ENCODE results near the gene IFI16. TPM values are rescaled to one million over a fixed set of nuclear protein-coding genes. Genes with fewer than 3 reads are reported as not detected.

The IFI16 gene
- total RNA-seq, 1 donor = 202 TPM

- TF ChIP-seq CTCF (IDR thresholded peaks at IDR 0.05; ENCODE audit: insufficient read depth, low read length) = no peak
- no peak overlapping the region for H3K4me3 ChIP-seq (ENCODE audit: low read depth, low read length)
- no peak for DNase-seq (ENCODE audit: low read depth)
Observed at GRCh38 chr1:159055181-159055641, 45.5 kb downstream of the IFI16 start.

GRCh38 chr1:159056069-159056698, 46.5 kb downstream of the IFI16 start:
- no peak for TF ChIP-seq CTCF (IDR thresholded peaks at IDR 0.05; ENCODE audit: insufficient read depth, low read length)
- no peak overlapping the region for H3K4me3 ChIP-seq (ENCODE audit: low read depth, low read length)
- no peak for DNase-seq (ENCODE audit: low read depth)

GRCh38 chr1:159058751-159059150, 49.0 kb downstream of the IFI16 start:
- DNase-seq (ENCODE audit: low read depth) = no peak
- no peak overlapping the region for H3K4me3 ChIP-seq (ENCODE audit: low read depth, low read length)
- TF ChIP-seq CTCF (IDR thresholded peaks at IDR 0.05; ENCODE audit: insufficient read depth, low read length) = no peak

- no peak overlapping the region for H3K4me3 ChIP-seq (ENCODE audit: low read depth, low read length)
- no peak for DNase-seq (ENCODE audit: low read depth)
- no peak for TF ChIP-seq CTCF (IDR thresholded peaks at IDR 0.05; ENCODE audit: insufficient read depth, low read length)
Observed at GRCh38 chr1:159065106-159065505, 55.4 kb downstream of the IFI16 start.

- DNase-seq (ENCODE audit: low read depth) = no peak
- TF ChIP-seq CTCF (IDR thresholded peaks at IDR 0.05; ENCODE audit: insufficient read depth, low read length) = no peak
- no peak overlapping the region for H3K4me3 ChIP-seq (ENCODE audit: low read depth, low read length)
Observed at GRCh38 chr1:159066108-159066507, 56.4 kb downstream of the IFI16 start.

- TF ChIP-seq CTCF (IDR thresholded peaks at IDR 0.05; ENCODE audit: insufficient read depth, low read length) = no peak
Observed at GRCh38 chr1:159067699-159068621, 58.3 kb downstream of the IFI16 start.

More at GRCh38 chr1:159067699-159068621, 58.3 kb downstream of the IFI16 start:
- DNase-seq (ENCODE audit: low read depth) = no peak
- no peak overlapping the region for H3K4me3 ChIP-seq (ENCODE audit: low read depth, low read length)

All from fibroblast of the aortic adventitia (primary cell).